H9 (cell line): ENCODE results near the gene CXCL8. TPM values are rescaled to one million over a fixed set of nuclear protein-coding genes. Genes with fewer than 3 reads are reported as not detected.

Experiments used
- DNase-seq: peaks from one replicate; pipeline ENCODE4 v3.0.0-alpha.2; 2017
- H2AFZ ChIP-seq: one replicate; pipeline ENCODE4 v1.6.1; 2013; ENCODE audit warnings: mild to moderate bottlenecking, low read length, control low read depth, moderate library complexity
- H2AK5ac ChIP-seq: 2 replicates; pipeline ENCODE4 v1.6.1; 2013; ENCODE audit warnings: low read length, control low read depth, mixed read lengths; ENCODE audit not compliant: insufficient read length
- H2BK120ac ChIP-seq: one replicate; pipeline ENCODE4 v1.6.1; 2013; ENCODE audit warnings: low read depth, mild to moderate bottlenecking, low read length, control low read depth, inconsistent platforms; ENCODE audit not compliant: poor library complexity, severe bottlenecking
- H2BK12ac ChIP-seq: 2 replicates; pipeline ENCODE4 v1.6.1; 2013; ENCODE audit warnings: low read length, control low read depth, mixed read lengths, low read depth; ENCODE audit not compliant: insufficient read length
- H2BK15ac ChIP-seq: 2 replicates; pipeline ENCODE4 v1.6.1; 2013; ENCODE audit warnings: low read depth, low read length, control low read depth
- H2BK20ac ChIP-seq: one replicate; pipeline ENCODE4 v1.6.1; 2013; ENCODE audit warnings: low read depth, mild to moderate bottlenecking, low read length, control low read depth, inconsistent platforms; ENCODE audit not compliant: poor library complexity, severe bottlenecking
- H2BK5ac ChIP-seq: 2 replicates; pipeline ENCODE4 v1.6.1; 2013; ENCODE audit warnings: low read length, control low read depth, mixed read lengths; ENCODE audit not compliant: insufficient read length
- H3K14ac ChIP-seq: 2 replicates; pipeline ENCODE4 v1.6.1; 2013; ENCODE audit warnings: low read length, control low read depth; ENCODE audit not compliant: insufficient read depth
- H3K18ac ChIP-seq: 2 replicates; pipeline ENCODE4 v1.6.1; 2013; ENCODE audit warnings: low read depth, mild to moderate bottlenecking, mixed read lengths, low read length, control low read depth; ENCODE audit not compliant: insufficient read length
- H3K23ac ChIP-seq: 2 replicates; pipeline ENCODE4 v1.6.1; 2013; ENCODE audit warnings: low read length, control low read depth, mixed read lengths, low read depth; ENCODE audit not compliant: insufficient read length
- H3K23me2 ChIP-seq: 2 replicates; pipeline ENCODE4 v1.6.1; 2013; ENCODE audit warnings: low read depth, mild to moderate bottlenecking, mixed read lengths, low read length, control low read depth; ENCODE audit not compliant: insufficient read length, poor library complexity, severe bottlenecking
- H3K27ac ChIP-seq: 2 replicates; pipeline ENCODE4 v1.5.1; 2013; ENCODE audit warnings: low read length, control low read depth, mixed read lengths, low read depth; ENCODE audit not compliant: insufficient read length
- H3K27me3 ChIP-seq: 2 replicates; pipeline ENCODE4 v1.6.1; 2013; ENCODE audit warnings: low read length, control low read depth, inconsistent platforms; ENCODE audit not compliant: insufficient read depth
- H3K4ac ChIP-seq: 2 replicates; pipeline ENCODE4 v1.6.1; 2013; ENCODE audit warnings: low read depth, mild to moderate bottlenecking, control low read depth, inconsistent platforms, low read length, moderate library complexity
- H3K4me1 ChIP-seq: 2 replicates; pipeline ENCODE4 v1.6.1; 2013; ENCODE audit warnings: low read length, control low read depth, inconsistent platforms; ENCODE audit not compliant: insufficient read depth
- H3K4me2 ChIP-seq: 2 replicates; pipeline ENCODE4 v1.6.1; 2013; ENCODE audit warnings: low read length, control low read depth, mixed read lengths; ENCODE audit not compliant: insufficient read length, insufficient read depth
- H3K56ac ChIP-seq: 2 replicates; pipeline ENCODE4 v1.6.1; 2013; ENCODE audit warnings: low read depth, mild to moderate bottlenecking, mixed read lengths, low read length, control low read depth; ENCODE audit not compliant: insufficient read length
- H3K79me1 ChIP-seq: 2 replicates; pipeline ENCODE4 v1.6.1; 2013; ENCODE audit warnings: low read depth, mild to moderate bottlenecking, moderate library complexity, low read length, control low read depth, inconsistent platforms; ENCODE audit not compliant: insufficient read depth, poor library complexity, severe bottlenecking
- H3K79me2 ChIP-seq: 2 replicates; pipeline ENCODE4 v1.6.1; 2013; ENCODE audit warnings: low read length, control low read depth, inconsistent platforms; ENCODE audit not compliant: insufficient read depth
- H3K9ac ChIP-seq: 2 replicates; pipeline ENCODE4 v1.6.1; 2013; ENCODE audit warnings: low read length, control low read depth, mixed read lengths; ENCODE audit not compliant: insufficient read length; ENCODE audit errors: extremely low read depth
- H3K9me3 ChIP-seq: one replicate; pipeline ENCODE4 v1.6.1; 2013; ENCODE audit warnings: low read depth, low read length, inconsistent platforms; ENCODE audit not compliant: control insufficient read depth
- H3T11ph ChIP-seq: one replicate; pipeline ENCODE4 v1.6.1; 2013; ENCODE audit warnings: mild to moderate bottlenecking, low read length, control low read depth, inconsistent platforms
- H4K20me1 ChIP-seq: one replicate; pipeline ENCODE4 v1.6.1; 2013; ENCODE audit not compliant: control insufficient read depth, insufficient read length, insufficient read depth
- H4K5ac ChIP-seq: 2 replicates; pipeline ENCODE4 v1.6.1; 2013; ENCODE audit warnings: low read depth, mild to moderate bottlenecking, mixed read lengths, low read length, control low read depth; ENCODE audit not compliant: insufficient read length
- H4K8ac ChIP-seq: replicated peaks from 2 replicates; pipeline ENCODE4 v1.6.1; 2013; ENCODE audit warnings: low read length, control low read depth, mixed read lengths, low read depth; ENCODE audit not compliant: insufficient read length
- H4K91ac ChIP-seq: 2 replicates; pipeline ENCODE4 v1.6.1; 2013; ENCODE audit warnings: low read depth, mild to moderate bottlenecking, moderate library complexity, mixed read lengths, low read length, control low read depth; ENCODE audit not compliant: insufficient read length
- H3K27ac Mint-ChIP-seq, 3 experiments: 2 replicates in 2 of 3; 3 replicates in 1 of 3; pipeline ENCODE4 v1.8.0; 2020 to 2021; ENCODE audit warnings: mixed read lengths in 3 of 3, mild to moderate bottlenecking in 1 of 3, moderate library complexity in 1 of 3
- H3K27me3 Mint-ChIP-seq: 2 replicates; pipeline ENCODE4 v1.8.0; 2021; ENCODE audit warnings: low read depth, mild to moderate bottlenecking, moderate library complexity, mixed read lengths
- H3K36me3 Mint-ChIP-seq, 3 experiments: 2 replicates in 2 of 3; 3 replicates in 1 of 3; pipeline ENCODE4 v1.8.0; 2020 to 2021; ENCODE audit warnings: low read depth in 3 of 3, mixed read lengths in 3 of 3; ENCODE audit not compliant: insufficient read depth in 1 of 3
- H3K4me1 Mint-ChIP-seq, 2 experiments: 2 replicates each; pipeline ENCODE4 v1.8.0; 2020; ENCODE audit warnings: mixed read lengths in 2 of 2
- H3K4me3 Mint-ChIP-seq, 2 experiments: 2 replicates in 1 of 2; 3 replicates in 1 of 2; pipeline ENCODE4 v1.8.0; 2020 to 2021; ENCODE audit warnings: mild to moderate bottlenecking in 2 of 2, mixed read lengths in 2 of 2, moderate library complexity in 1 of 2
- H3K9me3 Mint-ChIP-seq, 2 experiments: 2 replicates in 1 of 2; 3 replicates in 1 of 2; pipeline ENCODE4 v1.8.0; 2020; ENCODE audit warnings: mild to moderate bottlenecking in 2 of 2, mixed read lengths in 2 of 2, moderate library complexity in 1 of 2
- WGBS: extraction: QIAGEN DNeasy Blood & Tissue Kit; methylation state at CpG from one replicate; pipeline ENCODE4 v1.1.7; 2013; ENCODE audit warnings: missing lambda C conversion rate, low lambda C conversion rate, mixed read lengths; ENCODE audit not compliant: insufficient read length; ENCODE audit errors: extremely low coverage; 5-methylcytosine and 5-hydroxymethylcytosine counted together
- total RNA-seq: library from RNA; stranded (reverse); gene quantifications from 2 replicates; pipeline ENCODE4 v1.2.1, GENCODE V29; 2021
- TF ChIP-seq, protein P1 (sequence below): fragments of 200-600 bp; sonication (generic); conservative IDR thresholded peaks from 3 replicates; pipeline ENCODE4 v1.8.0; 2021; ENCODE audit warnings: antibody characterized with exemption, mild to moderate bottlenecking

CXCL8 gene
- total RNA-seq, 1 experiment from 2014 or later: not detected

DNA sequence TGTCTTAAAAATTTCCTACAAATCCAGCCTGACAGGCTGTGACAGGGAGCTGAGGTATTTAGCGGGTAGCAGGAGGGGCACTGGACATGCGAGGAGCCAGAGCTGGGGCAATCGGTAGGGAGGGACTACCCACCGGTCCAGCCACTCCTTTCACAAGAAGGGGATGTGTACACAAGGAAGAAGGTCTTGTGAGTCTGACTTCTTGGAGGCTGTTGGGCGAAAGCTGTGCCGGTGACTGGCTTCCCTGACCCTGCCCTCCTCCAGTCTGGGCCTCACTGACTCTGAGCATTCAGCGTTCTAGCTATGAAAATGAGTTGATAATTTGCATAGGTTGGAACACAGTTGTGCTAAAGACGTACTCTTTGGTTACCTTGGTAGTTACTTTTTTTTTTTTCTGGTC is 12.7 kb upstream of the CXCL8 start:
- Histone ChIP-seq H2BK15ac (no peak overlapping the region), H2BK5ac (no peak overlapping the region), H3K79me2 (no peaks in the 10 kb centered on the region), H4K8ac (no peak overlapping the region), H3K4ac (no peak overlapping the region), H4K20me1 (no peaks in the 10 kb centered on the region), H3K4me2 (no peak overlapping the region), H2AFZ (no peak overlapping the region), H2BK120ac (no peak overlapping the region), H3K79me1 (no peaks in the 10 kb centered on the region), H3K27ac (no peak overlapping the region), H2AK5ac (no peak overlapping the region), H4K5ac (no peak overlapping the region), H3K9me3 (no peaks in the 10 kb centered on the region), H4K91ac (no peak overlapping the region), H3K4me1 (peaks cover 2% of the 10 kb centered on the region; the same call in 1 of the 2 replicates), H3K18ac (no peak overlapping the region), H3K23ac (no peak overlapping the region), H3K56ac (no peak overlapping the region), H3K23me2 (no peaks in the 10 kb centered on the region), H2BK12ac (no peak overlapping the region), H3K27me3 (no peaks in the 10 kb centered on the region), H3T11ph (no peak overlapping the region), H3K14ac (0 out of 2 replicates have a peak overlapping the region, but pooled peaks have one; percentile 24), H3K9ac (no peak overlapping the region), H2BK20ac (no peak overlapping the region)
- WGBS: no CpG with 5 or more reads among the region's 8 CpGs
- Mint-ChIP-seq H3K36me3 (no peaks in the 10 kb centered on the region), H3K9me3 (no peaks in the 10 kb centered on the region), H3K4me3 (no peak overlapping the region), H3K4me1 (peaks cover 2 to 6% of the 10 kb centered on the region in 2 experiments; a peak in 2 of 4 replicates), H3K27ac (no peak overlapping the region), H3K27me3 (no peaks in the 10 kb centered on the region)
- DNase-seq: no peak
- TF ChIP-seq, protein P1, sequence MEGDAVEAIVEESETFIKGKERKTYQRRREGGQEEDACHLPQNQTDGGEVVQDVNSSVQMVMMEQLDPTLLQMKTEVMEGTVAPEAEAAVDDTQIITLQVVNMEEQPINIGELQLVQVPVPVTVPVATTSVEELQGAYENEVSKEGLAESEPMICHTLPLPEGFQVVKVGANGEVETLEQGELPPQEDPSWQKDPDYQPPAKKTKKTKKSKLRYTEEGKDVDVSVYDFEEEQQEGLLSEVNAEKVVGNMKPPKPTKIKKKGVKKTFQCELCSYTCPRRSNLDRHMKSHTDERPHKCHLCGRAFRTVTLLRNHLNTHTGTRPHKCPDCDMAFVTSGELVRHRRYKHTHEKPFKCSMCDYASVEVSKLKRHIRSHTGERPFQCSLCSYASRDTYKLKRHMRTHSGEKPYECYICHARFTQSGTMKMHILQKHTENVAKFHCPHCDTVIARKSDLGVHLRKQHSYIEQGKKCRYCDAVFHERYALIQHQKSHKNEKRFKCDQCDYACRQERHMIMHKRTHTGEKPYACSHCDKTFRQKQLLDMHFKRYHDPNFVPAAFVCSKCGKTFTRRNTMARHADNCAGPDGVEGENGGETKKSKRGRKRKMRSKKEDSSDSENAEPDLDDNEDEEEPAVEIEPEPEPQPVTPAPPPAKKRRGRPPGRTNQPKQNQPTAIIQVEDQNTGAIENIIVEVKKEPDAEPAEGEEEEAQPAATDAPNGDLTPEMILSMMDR: no peak
